HCT116 (cell line): ENCODE results near the gene ADD3. TPM values are rescaled to one million over a fixed set of nuclear protein-coding genes. Genes with fewer than 3 reads are reported as not detected.

ENCODE experiments used
- ATAC-seq: fragments of 200-7000 bp; cut with Tn5 transposase; 2 replicates; pipeline ENCODE4 v1.9.1; 2020; ENCODE audit warnings: mild to moderate bottlenecking, moderate library complexity
- BruUV-seq: library from RNA; stranded (reverse); fragments of 400-500 nt; replicated peaks from 2 replicates; lab custom pipeline; 2021; lab: Mats Ljungman, UMichigan
- CTCF ChIA-PET: fragments of 300-600 bp; sonication (Branson Sonifier 250); formaldehyde crosslinking; loops from one replicate; lab custom pipeline; 2021; ENCODE audit warnings: antibody characterized with exemption; lab: Charles Lee
- POLR2A ChIA-PET: fragments of 300-600, 350-600 bp; sonication (Branson Sonifier 250); formaldehyde crosslinking; loops from one replicate; lab custom pipeline; 2021; ENCODE audit warnings: antibody characterized with exemption; lab: Charles Lee
- RAD21 ChIA-PET, 2 experiments: fragments of 300-600 bp; sonication (Branson Sonifier 250); formaldehyde crosslinking; loops; one replicate each; lab custom pipeline; 2023; ENCODE audit warnings: low total read pairs in 2 of 2; ENCODE audit not compliant: uncharacterized antibody in 2 of 2, unreplicated experiment in 2 of 2, low non-redundant PET in 1 of 2; lab: Charles Lee
- DNase-seq: peaks from one replicate; pipeline ENCODE4 v3.0.0-alpha.2; 2010; ENCODE audit warnings: low read depth, low spot score
- H2AFZ ChIP-seq: fragments of 200-600 bp; shearing (Covaris generic), sonication (generic); 2 replicates; pipeline ENCODE4 v1.6.1; 2017; ENCODE audit warnings: low read depth, mixed run types, mixed read lengths, antibody characterized with exemption, low read length; ENCODE audit not compliant: poor library complexity, severe bottlenecking
- H3K27ac ChIP-seq: 2 replicates; pipeline ENCODE4 v1.5.1; 2012; ENCODE audit warnings: low read depth, low read length
- H3K27me3 ChIP-seq: fragments of 200-600 bp; sonication (generic); 2 replicates; pipeline ENCODE4 v1.6.1; 2016; ENCODE audit warnings: mixed run types, low read length, mixed read lengths; ENCODE audit not compliant: insufficient read depth
- H3K36me3 ChIP-seq, 2 experiments: fragments of 200-500 bp in 1 of 2; fragments of 200-600 bp in 1 of 2; sonication (Bioruptor generic) in 1 of 2; sonication (generic) in 1 of 2; 2 replicates each; pipeline versions ENCODE4 v1.5.1 to v1.6.1; 2014 to 2016; ENCODE audit warnings: low read length in 2 of 2, inconsistent platforms in 1 of 2, mixed read lengths in 1 of 2, mixed run types in 1 of 2; ENCODE audit not compliant: insufficient read depth in 2 of 2, control insufficient read depth in 1 of 2
- H3K4me1 ChIP-seq, 2 experiments: fragments of 200-600 bp in 1 of 2; sonication (generic) in 1 of 2; 2 replicates each; pipeline versions ENCODE4 v1.5.1 to v1.6.1; 2012 to 2017; ENCODE audit warnings: low read length in 2 of 2, inconsistent platforms in 1 of 2, mild to moderate bottlenecking in 1 of 2, mixed read lengths in 1 of 2, mixed run types in 1 of 2, moderate library complexity in 1 of 2; ENCODE audit not compliant: insufficient read depth in 2 of 2, control insufficient read depth in 1 of 2
- H3K4me2 ChIP-seq: fragments of 200-600 bp; sonication (generic); 2 replicates; pipeline ENCODE4 v1.6.1; 2017; ENCODE audit warnings: mixed run types, low read length, mixed read lengths
- H3K4me3 ChIP-seq, 2 experiments: fragments of 200-600 bp in 1 of 2; sonication (generic) in 1 of 2; replicated peaks in 1 of 2; 2 replicates each; pipeline ENCODE4 v1.5.1; 2011 to 2016; ENCODE audit warnings: low read length in 2 of 2, control low read depth in 1 of 2, low read depth in 1 of 2, mild to moderate bottlenecking in 1 of 2, mixed read lengths in 1 of 2, mixed run types in 1 of 2
- H3K79me2 ChIP-seq: fragments of 200-600 bp; sonication (generic); 2 replicates; pipeline ENCODE4 v1.6.1; 2017; ENCODE audit warnings: mild to moderate bottlenecking, mixed run types, low read length, moderate library complexity, mixed read lengths; ENCODE audit not compliant: insufficient read depth
- H3K9ac ChIP-seq: fragments of 200-600 bp; sonication (generic); 2 replicates; pipeline ENCODE4 v1.6.1; 2016; ENCODE audit warnings: low read length, mixed read lengths
- H3K9me2 ChIP-seq: fragments of 200-600 bp; sonication (generic), shearing (Covaris generic); 2 replicates; pipeline ENCODE4 v1.6.1; 2017; ENCODE audit warnings: mixed run types, mild to moderate bottlenecking, moderate library complexity; ENCODE audit not compliant: insufficient read depth
- H3K9me3 ChIP-seq, 2 experiments: fragments of 200-500 bp in 1 of 2; fragments of 200-600 bp in 1 of 2; sonication (Bioruptor generic) in 1 of 2; sonication (generic) in 1 of 2; 2 replicates each; pipeline ENCODE4 v1.6.1; 2014 to 2017; ENCODE audit warnings: low read length in 2 of 2, mixed read lengths in 2 of 2, inconsistent platforms in 1 of 2, low read depth in 1 of 2, mild to moderate bottlenecking in 1 of 2, mixed run types in 1 of 2, moderate library complexity in 1 of 2; ENCODE audit not compliant: control insufficient read depth in 1 of 2, insufficient read depth in 1 of 2
- H4K20me1 ChIP-seq: fragments of 200-600 bp; sonication (generic), shearing (Covaris generic); 2 replicates; pipeline ENCODE4 v1.6.1; 2017; ENCODE audit warnings: mixed run types, mild to moderate bottlenecking, moderate library complexity; ENCODE audit not compliant: insufficient read depth
- ATF3 ChIP-seq: IDR thresholded peaks from 2 replicates; pipeline ENCODE4 v1.6.1; 2012
- ELF1 ChIP-seq: IDR thresholded peaks from 2 replicates; pipeline ENCODE4 v1.6.1; 2012; ENCODE audit warnings: low read depth, borderline replicate concordance
- JUND ChIP-seq: IDR thresholded peaks from 2 replicates; pipeline ENCODE4 v1.6.1; 2012
- POLR2A ChIP-seq: IDR thresholded peaks from 2 replicates; pipeline ENCODE4 v1.7.0; 2011; ENCODE audit warnings: borderline replicate concordance; ENCODE audit not compliant: insufficient read depth, insufficient read length; ENCODE audit errors: extremely low read depth
- POLR2AphosphoS5 ChIP-seq: IDR thresholded peaks from 2 replicates; pipeline ENCODE4 v1.6.1; 2011; ENCODE audit warnings: mild to moderate bottlenecking, low read depth, low read length, moderate library complexity
- RAD21 ChIP-seq: IDR thresholded peaks from 2 replicates; pipeline ENCODE4 v1.6.1; 2012; ENCODE audit warnings: low read depth, mild to moderate bottlenecking
- TCF7L2 ChIP-seq: IDR thresholded peaks from 2 replicates; pipeline ENCODE4 v1.7.0; 2011; ENCODE audit warnings: borderline replicate concordance, inconsistent platforms; ENCODE audit not compliant: insufficient read depth, insufficient read length; ENCODE audit errors: extremely low read depth
- YY1 ChIP-seq: IDR thresholded peaks from 2 replicates; pipeline ENCODE4 v1.6.1; 2011; ENCODE audit warnings: low read length, low read depth, moderate library complexity, mild to moderate bottlenecking; ENCODE audit not compliant: insufficient replicate concordance; ENCODE audit errors: extremely low read depth
- ZBTB33 ChIP-seq: IDR thresholded peaks from 2 replicates; pipeline ENCODE4 v1.6.1; 2011; ENCODE audit warnings: mild to moderate bottlenecking, low read length, moderate library complexity; ENCODE audit not compliant: insufficient replicate concordance; ENCODE audit errors: extremely low read depth
- intact Hi-C: fragments of 100-400 bp; cut with micrococcal nuclease; formaldehyde crosslinking; loops from 2 replicates; pipeline ENCODE4 v1.10.0; 2022
- total RNA-seq: library from RNA; stranded (reverse); gene quantifications from one replicate; pipeline ENCODE4 v1.2.1, GENCODE V29; 2021; ENCODE audit not compliant: unreplicated experiment
- TF ChIP-seq, protein P1 (sequence below), 3 experiments: fragments of 200-600 bp in 1 of 3; sonication (generic) in 1 of 3; IDR thresholded peaks in 2 of 3; conservative IDR thresholded peaks in 1 of 3; 2 replicates each; pipeline ENCODE4 v1.5.1; 2012 to 2017; ENCODE audit warnings: low read depth in 2 of 3, low read length in 2 of 3, antibody characterized with exemption in 1 of 3, borderline replicate concordance in 1 of 3, control low read depth in 1 of 3, mild to moderate bottlenecking in 1 of 3, mixed read lengths in 1 of 3, mixed run types in 1 of 3, moderate library complexity in 1 of 3; ENCODE audit not compliant: insufficient read depth in 1 of 3

ADD3 gene
- total RNA-seq, 1 experiment from 2014 or later = 41.1 TPM

DNA sequence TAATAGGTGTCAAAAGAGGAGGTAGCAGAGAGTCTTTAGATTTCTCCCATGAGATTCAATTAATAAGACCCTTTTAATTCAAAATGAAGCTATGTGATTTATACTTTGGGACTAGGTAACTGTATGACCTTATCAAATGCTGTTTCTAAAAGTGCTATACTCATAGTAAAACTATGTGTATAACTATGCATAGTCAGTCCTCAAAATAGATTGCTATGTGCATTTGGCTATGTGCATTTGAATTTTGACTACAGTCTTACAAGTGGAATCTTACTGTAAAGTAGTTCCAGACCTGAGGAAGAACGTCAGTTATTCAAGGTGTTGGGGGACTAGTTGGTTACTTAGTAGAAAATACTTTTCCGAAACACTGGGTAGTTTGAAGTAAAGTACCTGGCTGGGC, 36.9 kb downstream of the ADD3 start:
- no peaks in the 10 kb centered on the region for H3K79me2 ChIP-seq
- BruUV-seq = no TSS peak
- ATAC-seq (no peak), DNase-seq (no peak)
- no peaks in the 10 kb centered on the region for H3K36me3 ChIP-seq
- H3K27ac ChIP-seq = no peak overlapping the region
- no peak overlapping the region for H3K4me2 ChIP-seq
- intact Hi-C loops = no loop called here
- TF ChIP-seq YY1 (no peak), POLR2AphosphoS5 (no peak), RAD21 (no peak), ZBTB33 (no peak), ATF3 (no peak), ELF1 (no peak), JUND (no peak), TCF7L2 (no peak), POLR2A (no peak)
- TF ChIP-seq, protein P1, sequence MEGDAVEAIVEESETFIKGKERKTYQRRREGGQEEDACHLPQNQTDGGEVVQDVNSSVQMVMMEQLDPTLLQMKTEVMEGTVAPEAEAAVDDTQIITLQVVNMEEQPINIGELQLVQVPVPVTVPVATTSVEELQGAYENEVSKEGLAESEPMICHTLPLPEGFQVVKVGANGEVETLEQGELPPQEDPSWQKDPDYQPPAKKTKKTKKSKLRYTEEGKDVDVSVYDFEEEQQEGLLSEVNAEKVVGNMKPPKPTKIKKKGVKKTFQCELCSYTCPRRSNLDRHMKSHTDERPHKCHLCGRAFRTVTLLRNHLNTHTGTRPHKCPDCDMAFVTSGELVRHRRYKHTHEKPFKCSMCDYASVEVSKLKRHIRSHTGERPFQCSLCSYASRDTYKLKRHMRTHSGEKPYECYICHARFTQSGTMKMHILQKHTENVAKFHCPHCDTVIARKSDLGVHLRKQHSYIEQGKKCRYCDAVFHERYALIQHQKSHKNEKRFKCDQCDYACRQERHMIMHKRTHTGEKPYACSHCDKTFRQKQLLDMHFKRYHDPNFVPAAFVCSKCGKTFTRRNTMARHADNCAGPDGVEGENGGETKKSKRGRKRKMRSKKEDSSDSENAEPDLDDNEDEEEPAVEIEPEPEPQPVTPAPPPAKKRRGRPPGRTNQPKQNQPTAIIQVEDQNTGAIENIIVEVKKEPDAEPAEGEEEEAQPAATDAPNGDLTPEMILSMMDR (IDR thresholded peaks at IDR 0.05 in 2 of 3, conservative IDR thresholded peaks at IDR 0.05 in 1 of 3; ENCODE audit: borderline replicate concordance in 1 of 3, insufficient read depth in 1 of 3, low read depth in 2 of 3, low read length in 2 of 3) = no peak
- H3K9me2 ChIP-seq = 0 out of 2 replicates have a peak, but pooled peaks cover 3% of the 10 kb centered on the region
- H2AFZ ChIP-seq = no peak overlapping the region
- ChIA-PET RAD21 (no interaction called here), CTCF (interaction anchor here (2.3 kb wide), 1 partner anchor 10 kb away, joined by 10 read pairs; no protein-coding TSS in a partner anchor), POLR2A (no interaction called here)
- H3K4me1 ChIP-seq = no peaks in the 10 kb centered on the region
- H3K27me3 ChIP-seq = no peaks in the 10 kb centered on the region
- H4K20me1 ChIP-seq = no peaks in the 10 kb centered on the region
- peaks cover 5 to 6% of the 10 kb centered on the region in 2 experiments; a peak in 2 of 4 replicates for H3K9me3 ChIP-seq
- no peak overlapping the region for H3K9ac ChIP-seq
- no peak overlapping the region for H3K4me3 ChIP-seq
